Brain microvascular endothelial cell (primary cell): ENCODE measurements around the gene DAP3.
"Not testable (repeated sequence)": the region's sequence is repeated elsewhere in the genome, so short reads cannot be mapped to it uniquely, and the experiment has no call there.

Experiments
- DNase-seq: peaks from one replicate; pipeline ENCODE4 v3.0.0-alpha.2; 2020
- H3K27ac ChIP-seq: fragments of 250-450 bp; sonication (Bioruptor Pico); 2 replicates; pipeline ENCODE4 v1.5.1; 2020; ENCODE audit warnings: mild to moderate bottlenecking, moderate library complexity
- H3K27me3 ChIP-seq: fragments of 250-450 bp; sonication (Bioruptor Pico); replicated peaks from 2 replicates; pipeline ENCODE4 v1.5.1; 2020; ENCODE audit warnings: mild to moderate bottlenecking
- H3K36me3 ChIP-seq: fragments of 250-450 bp; sonication (Bioruptor Pico); replicated peaks from 2 replicates; pipeline ENCODE4 v1.5.1; 2020; ENCODE audit warnings: mild to moderate bottlenecking
- H3K4me3 ChIP-seq: 2 replicates; pipeline ENCODE4 v1.5.1; 2011; ENCODE audit warnings: low read depth, mild to moderate bottlenecking, control low read depth, low read length, moderate library complexity
- CTCF ChIP-seq: IDR thresholded peaks from 2 replicates; pipeline ENCODE4 v1.5.1; 2011; ENCODE audit warnings: low read depth, mild to moderate bottlenecking, moderate library complexity, low read length, control low read depth, inconsistent platforms; ENCODE audit errors: missing control alignments
- in situ Hi-C: cut with HindIII; loops from 2 replicates; pipeline ENCODE4 v1.10.0; 2017; ENCODE audit warnings: low sequenced_read_pairs, low pct_ligation_motif_present

DAP3 gene

GRCh38 chr1:155689081-155689607 lies at the start of gene DAP3:
Gene DAP3, plus strand, starts transcription at chr1:155689091. Its CDS starts 20,689 bp downstream, at chr1:155709780.
- H3K27ac ChIP-seq, result peak within 1 kb of the TSS; percentile 100
- in situ Hi-C loops, H3K27me3 ChIP-seq: not testable (repeated sequence)
- H3K4me3 ChIP-seq, result peak within 1 kb of the TSS; percentile 96
- peak; percentile 66 for DNase-seq
- peaks cover 16% of the 10 kb centered on the region for H3K36me3 ChIP-seq

GRCh38 chr1:155640367-155640766 lies 48.5 kb upstream of the DAP3 start:
- no peaks in the 10 kb centered on the region for H3K27me3 ChIP-seq
- no peak for TF ChIP-seq CTCF
- no peak for DNase-seq
- no peaks in the 10 kb centered on the region for H3K36me3 ChIP-seq
- no peak overlapping the region for H3K4me3 ChIP-seq
- H3K27ac ChIP-seq, result no peak overlapping the region
- in situ Hi-C loops, result no loop called here

- H3K36me3 ChIP-seq, H3K4me3 ChIP-seq, H3K27ac ChIP-seq, H3K27me3 ChIP-seq, in situ Hi-C loops: not testable (repeated sequence)
- peak; percentile 4 for DNase-seq
Observed at GRCh38 chr1:155642559-155643180, 46.2 kb upstream of the DAP3 start.

- in situ Hi-C loops, result no loop called here
- no peaks in the 10 kb centered on the region for H3K27me3 ChIP-seq
- H3K36me3 ChIP-seq, result no peaks in the 10 kb centered on the region
- no peak overlapping the region for H3K27ac ChIP-seq
- DNase-seq, result no peak
- no peak overlapping the region for H3K4me3 ChIP-seq
- TF ChIP-seq CTCF, result no peak
Observed at GRCh38 chr1:155643230-155643629, 45.7 kb upstream of the DAP3 start.

- TF ChIP-seq CTCF, result no peak
- Histone ChIP-seq H3K27ac (no peak overlapping the region), H3K4me3 (no peak overlapping the region)
Observed at GRCh38 chr1:155645034-155645598, 43.8 kb upstream of the DAP3 start.

GRCh38 chr1:155645648-155646047 lies 43.2 kb upstream of the DAP3 start:
- no peak for TF ChIP-seq CTCF
- Histone ChIP-seq H3K27me3 (no peaks in the 10 kb centered on the region), H3K27ac (no peak overlapping the region), H3K4me3 (no peak overlapping the region), H3K36me3 (no peaks in the 10 kb centered on the region)
- DNase-seq, result no peak
- in situ Hi-C loops, result no loop called here

More at GRCh38 chr1:155645034-155645598, 43.8 kb upstream of the DAP3 start:
- no peaks in the 10 kb centered on the region for H3K27me3 ChIP-seq
- no peak for DNase-seq
- no peaks in the 10 kb centered on the region for H3K36me3 ChIP-seq
- in situ Hi-C loops, result no loop called here
